AG04450 (cell line): Measurements from ENCODE around the gene TRIM67. TPM values are rescaled to one million over a fixed set of nuclear protein-coding genes. Genes with fewer than 3 reads are reported as not detected.

Experiments used
- CTCF ChIA-PET: fragments of 300-600, 350-600 bp; formaldehyde crosslinking; extraction: SDS; loops from one replicate; lab custom pipeline; 2022; ENCODE audit warnings: antibody characterized with exemption, inconsistent platforms; lab: Charles Lee
- POLR2A ChIA-PET: fragments of 350-600 bp; formaldehyde crosslinking; extraction: SDS; loops from one replicate; lab custom pipeline; 2021; ENCODE audit warnings: antibody characterized with exemption, inconsistent platforms; lab: Yijun Ruan, JAX
- DNase-seq: peaks from one replicate; pipeline ENCODE4 v3.0.0-alpha.2; 2011; ENCODE audit warnings: low read depth, low spot score
- H3K27ac ChIP-seq: one replicate; pipeline ENCODE4 v1.5.1; 2012; ENCODE audit warnings: low read depth, low read length, control low read depth
- H3K27me3 ChIP-seq: one replicate; pipeline ENCODE4 v1.6.0; 2012; ENCODE audit warnings: low read length; ENCODE audit not compliant: control insufficient read depth, insufficient read depth
- H3K4me3 ChIP-seq: 2 replicates; pipeline ENCODE4 v1.5.1; 2011; ENCODE audit warnings: mild to moderate bottlenecking, low read depth, low read length, control low read depth
- H3K9me3 ChIP-seq: 2 replicates; pipeline ENCODE4 v1.5.1; 2012; ENCODE audit warnings: low read length; ENCODE audit not compliant: control insufficient read depth, insufficient read depth
- CTCF ChIP-seq: IDR thresholded peaks from 2 replicates; pipeline ENCODE4 v1.5.1; 2011; ENCODE audit warnings: low read depth, low read length, control low read depth, inconsistent platforms
- polyA plus RNA-seq: library from polyadenylated mRNA; depleted of rRNA; stranded (reverse); fragments of >200 nt; gene quantifications from 2 replicates; pipeline ENCODE4 v1.2.3, GENCODE V29; 2011

The TRIM67 gene
- polyA plus RNA-seq, 1 experiment = not detected

GRCh38 chr1:231236208-231236591, 74.3 kb downstream of the TRIM67 start:
- Histone ChIP-seq H3K9me3 (no peaks in the 10 kb centered on the region; the same call in 1 of the 2 replicates), H3K27me3 (no peaks in the 10 kb centered on the region), H3K27ac (no peak overlapping the region), H3K4me3 (no peak overlapping the region)
- ChIA-PET POLR2A (no interaction called here), CTCF (interaction anchor here (0.6 kb wide), 1 partner anchor 26 kb away, joined by 5 read pairs; no protein-coding TSS in a partner anchor)
- TF ChIP-seq CTCF = no peak
- no peak for DNase-seq

GRCh38 chr1:231236938-231237337, 75.1 kb downstream of the TRIM67 start:
- ChIA-PET CTCF (interaction anchor here (0.6 kb wide), 1 partner anchor 25 kb away, joined by 5 read pairs; no protein-coding TSS in a partner anchor), POLR2A (no interaction called here)
- no peak overlapping the region for H3K4me3 ChIP-seq
- TF ChIP-seq CTCF = no peak
- H3K9me3 ChIP-seq = no peaks in the 10 kb centered on the region; the same call in 1 of the 2 replicates
- no peak overlapping the region for H3K27ac ChIP-seq
- DNase-seq = no peak
- no peaks in the 10 kb centered on the region for H3K27me3 ChIP-seq

GRCh38 chr1:231238298-231238697, 76.4 kb downstream of the TRIM67 start:
- H3K4me3 ChIP-seq = no peak overlapping the region
- POLR2A ChIA-PET = no interaction called here
- TF ChIP-seq CTCF = no peak
- no peak for DNase-seq
- H3K27me3 ChIP-seq = no peaks in the 10 kb centered on the region
- CTCF ChIA-PET = interaction anchor here (0.6 kb wide), 1 partner anchor 464 kb away, joined by 3 read pairs; no protein-coding TSS in a partner anchor
- no peak overlapping the region for H3K27ac ChIP-seq
- H3K9me3 ChIP-seq = no peaks in the 10 kb centered on the region; the same call in 1 of the 2 replicates

GRCh38 chr1:231240531-231240882, 78.6 kb downstream of the TRIM67 start:
- CTCF ChIA-PET = interaction anchor here (0.6 to 1.0 kb wide), 3 partner anchors 9 to 367 kb away, joined by 3 to 4 read pairs (median 3); no protein-coding TSS in a partner anchor
- TF ChIP-seq CTCF = no peak
- no peak for DNase-seq
- Histone ChIP-seq H3K27ac (no peak overlapping the region), H3K27me3 (no peaks in the 10 kb centered on the region), H3K9me3 (no peaks in the 10 kb centered on the region; the same call in 1 of the 2 replicates), H3K4me3 (peak overlapping the region; percentile 93)
- POLR2A ChIA-PET = no interaction called here

GRCh38 chr1:231240883-231241735, 79.3 kb downstream of the TRIM67 start, which contains the start of gene GNPAT:
Gene GNPAT, plus strand, starts transcription at chr1:231241212. Its CDS starts 167 bp downstream, at chr1:231241379.
- Histone ChIP-seq H3K9me3 (no peaks in the 10 kb centered on the region; the same call in 1 of the 2 replicates), H3K4me3 (peak within 1 kb of the TSS; percentile 93), H3K27me3 (no peaks in the 10 kb centered on the region), H3K27ac (no peak within 1 kb of the TSS)
- CTCF ChIA-PET = interaction anchor here (0.8 kb wide), 1 partner anchor 340 kb away, joined by 4 read pairs; no protein-coding TSS in a partner anchor
- DNase-seq = peak; percentile 61
- TF ChIP-seq CTCF = no peak; the same call in 1 of the 2 replicates
- POLR2A ChIA-PET = no interaction called here
